A673 (cell line): Measurements from ENCODE around the gene TSR3. TPM values are rescaled to one million over a fixed set of nuclear protein-coding genes. Genes with fewer than 3 reads are reported as not detected.

Experiments used
- BruUV-seq: library from RNA; stranded (reverse); fragments of 400-500 nt; replicated peaks from 2 replicates; lab custom pipeline; 2021; lab: Mats Ljungman, UMichigan
- CTCF ChIA-PET: fragments of 300-600 bp; sonication (Branson Sonifier 250); formaldehyde crosslinking; loops from one replicate; lab custom pipeline; 2022; ENCODE audit warnings: antibody characterized with exemption; lab: Charles Lee
- POLR2A ChIA-PET: fragments of 300-600 bp; sonication (Branson Sonifier 250); formaldehyde crosslinking; loops from one replicate; lab custom pipeline; 2022; ENCODE audit warnings: antibody characterized with exemption; ENCODE audit not compliant: low non-redundant PET; lab: Charles Lee
- DNase-seq: peaks from one replicate; pipeline ENCODE4 v3.0.0-alpha.2; 2015; ENCODE audit warnings: low spot score
- H3K27ac ChIP-seq: fragments of 200-600 bp; sonication (generic); 2 replicates; pipeline ENCODE4 v1.5.1; 2016; ENCODE audit warnings: mixed run types, low read depth, mild to moderate bottlenecking, mixed read lengths, antibody characterized with exemption, low read length; ENCODE audit not compliant: poor library complexity, severe bottlenecking
- H3K27me3 ChIP-seq: fragments of 200-600 bp; sonication (generic); replicated peaks from 2 replicates; pipeline ENCODE4 v1.6.1; 2017; ENCODE audit warnings: mixed run types, low read depth, mild to moderate bottlenecking, mixed read lengths, antibody characterized with exemption, low read length; ENCODE audit not compliant: insufficient read depth, poor library complexity
- H3K36me3 ChIP-seq: fragments of 200-600 bp; sonication (generic); 2 replicates; pipeline ENCODE4 v1.6.1; 2016; ENCODE audit warnings: mixed run types, mild to moderate bottlenecking, mixed read lengths, antibody characterized with exemption, low read length; ENCODE audit not compliant: insufficient read depth, poor library complexity, severe bottlenecking
- H3K4me1 ChIP-seq: fragments of 200-600 bp; sonication (generic); 2 replicates; pipeline ENCODE4 v1.6.1; 2017; ENCODE audit warnings: mixed run types, mild to moderate bottlenecking, mixed read lengths, antibody characterized with exemption, low read length; ENCODE audit not compliant: insufficient read depth, poor library complexity, severe bottlenecking
- H3K4me3 ChIP-seq: fragments of 200-600 bp; sonication (generic); 2 replicates; pipeline ENCODE4 v1.5.1; 2016; ENCODE audit warnings: low read depth, mixed run types, mild to moderate bottlenecking, mixed read lengths, low read length; ENCODE audit not compliant: poor library complexity, severe bottlenecking
- H3K9me3 ChIP-seq: fragments of 200-600 bp; sonication (generic); 2 replicates; pipeline ENCODE4 v1.6.1; 2016; ENCODE audit warnings: mixed run types, low read depth, mild to moderate bottlenecking, mixed read lengths, antibody characterized with exemption, low read length; ENCODE audit not compliant: poor library complexity, severe bottlenecking
- EZH2 ChIP-seq: fragments of 200-600 bp; sonication (generic); IDR thresholded peaks from 2 replicates; pipeline ENCODE4 v1.6.1; 2017; ENCODE audit warnings: borderline replicate concordance, low read depth, mild to moderate bottlenecking, mixed read lengths, antibody characterized with exemption, low read length; ENCODE audit not compliant: poor library complexity, severe bottlenecking
- intact Hi-C: fragments of 100-400 bp; cut with micrococcal nuclease; formaldehyde crosslinking; loops from one replicate; pipeline ENCODE4 v1.10.0; 2022; ENCODE audit not compliant: unreplicated experiment
- total RNA-seq: library from RNA; stranded (reverse); gene quantifications from 2 replicates; pipeline ENCODE4 v1.2.3, GENCODE V29; 2021
- TF ChIP-seq, protein P1 (sequence below): fragments of 300-800, 200-600 bp; sonication (generic); conservative IDR thresholded peaks from 2 replicates; pipeline ENCODE4 v1.5.1; 2017; ENCODE audit warnings: low read depth, mild to moderate bottlenecking, antibody characterized with exemption, low read length, moderate library complexity, mixed read lengths

TSR3 gene
- total RNA-seq, 1 experiment from 2014 or later = 57.2 TPM

DNA sequence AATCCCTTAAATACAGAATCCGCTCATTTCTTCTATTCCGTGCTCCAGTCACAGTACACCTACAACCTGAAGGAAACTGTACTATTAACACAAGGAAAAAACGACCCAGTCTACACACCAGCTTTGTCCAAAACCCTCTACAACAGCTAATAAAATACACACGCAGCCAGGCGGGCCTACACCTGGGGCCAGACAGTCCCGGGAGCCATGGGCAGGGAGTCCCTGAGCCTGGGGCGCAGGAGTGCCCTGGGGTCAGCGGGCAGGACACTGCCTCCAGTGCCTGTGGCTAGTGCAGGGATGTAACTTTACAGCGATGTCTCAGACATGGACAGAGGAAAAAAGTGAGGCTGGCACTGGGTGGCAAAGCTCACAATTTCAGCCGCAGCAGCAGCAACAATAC lies 28.5 kb upstream of the TSR3 start:
- intact Hi-C loops = no loop called here
- no peaks in the 10 kb centered on the region for H3K9me3 ChIP-seq
- H3K27ac ChIP-seq = no peak overlapping the region
- POLR2A ChIA-PET = no interaction called here
- H3K4me3 ChIP-seq = peak overlapping the region; percentile 90
- TF ChIP-seq, protein P1, sequence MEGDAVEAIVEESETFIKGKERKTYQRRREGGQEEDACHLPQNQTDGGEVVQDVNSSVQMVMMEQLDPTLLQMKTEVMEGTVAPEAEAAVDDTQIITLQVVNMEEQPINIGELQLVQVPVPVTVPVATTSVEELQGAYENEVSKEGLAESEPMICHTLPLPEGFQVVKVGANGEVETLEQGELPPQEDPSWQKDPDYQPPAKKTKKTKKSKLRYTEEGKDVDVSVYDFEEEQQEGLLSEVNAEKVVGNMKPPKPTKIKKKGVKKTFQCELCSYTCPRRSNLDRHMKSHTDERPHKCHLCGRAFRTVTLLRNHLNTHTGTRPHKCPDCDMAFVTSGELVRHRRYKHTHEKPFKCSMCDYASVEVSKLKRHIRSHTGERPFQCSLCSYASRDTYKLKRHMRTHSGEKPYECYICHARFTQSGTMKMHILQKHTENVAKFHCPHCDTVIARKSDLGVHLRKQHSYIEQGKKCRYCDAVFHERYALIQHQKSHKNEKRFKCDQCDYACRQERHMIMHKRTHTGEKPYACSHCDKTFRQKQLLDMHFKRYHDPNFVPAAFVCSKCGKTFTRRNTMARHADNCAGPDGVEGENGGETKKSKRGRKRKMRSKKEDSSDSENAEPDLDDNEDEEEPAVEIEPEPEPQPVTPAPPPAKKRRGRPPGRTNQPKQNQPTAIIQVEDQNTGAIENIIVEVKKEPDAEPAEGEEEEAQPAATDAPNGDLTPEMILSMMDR = no peak
- no peak for TF ChIP-seq EZH2
- BruUV-seq = no TSS peak
- DNase-seq = no peak
- H3K27me3 ChIP-seq = no peaks in the 10 kb centered on the region
- peaks cover 3% of the 10 kb centered on the region for H3K36me3 ChIP-seq
- H3K4me1 ChIP-seq = peaks cover 16% of the 10 kb centered on the region
- CTCF ChIA-PET = interaction anchor here (0.6 to 0.9 kb wide), 4 partner anchors 14 to 609 kb away, joined by 3 to 6 read pairs (median 4); no protein-coding TSS in a partner anchor

- POLR2A ChIA-PET = interaction anchor here (0.7 kb wide), 1 partner anchor 22 kb away, joined by 3 read pairs; no protein-coding TSS in a partner anchor
- Histone ChIP-seq H3K27ac (peak overlapping the region; percentile 97), H3K4me3 (peak overlapping the region; percentile 90), H3K4me1 (peaks cover 16% of the 10 kb centered on the region), H3K27me3 (no peaks in the 10 kb centered on the region), H3K9me3 (no peaks in the 10 kb centered on the region), H3K36me3 (peaks cover 7% of the 10 kb centered on the region)
- peak; percentile 75 for DNase-seq
- intact Hi-C loops = no loop called here
- TF ChIP-seq, protein P1 = peak; percentile 21; the same call in 1 of the 2 replicates
- no peak for TF ChIP-seq EZH2
- no TSS peak for BruUV-seq
- CTCF ChIA-PET = interaction anchor here (0.6 to 0.9 kb wide), 3 partner anchors 14 to 298 kb away, joined by 4 to 6 read pairs (median 4); no protein-coding TSS in a partner anchor
Measured at GRCh38 chr16:1379304-1380076, 27.8 kb upstream of the TSR3 start.

GRCh38 chr16:1378804-1379303 lies 27.2 kb upstream of the TSR3 start:
- TF ChIP-seq EZH2 = no peak
- TF ChIP-seq, protein P1 = no peak
- POLR2A ChIA-PET = interaction anchor here (0.7 kb wide), 1 partner anchor 22 kb away, joined by 3 read pairs; no protein-coding TSS in a partner anchor
- Histone ChIP-seq H3K9me3 (no peaks in the 10 kb centered on the region), H3K4me1 (peaks cover 16% of the 10 kb centered on the region), H3K27ac (peak overlapping the region; percentile 97), H3K36me3 (peaks cover 10% of the 10 kb centered on the region), H3K27me3 (no peaks in the 10 kb centered on the region), H3K4me3 (peak overlapping the region; percentile 90)
- no TSS peak for BruUV-seq
- CTCF ChIA-PET = no interaction called here
- peak; percentile 54 for DNase-seq
- intact Hi-C loops = no loop called here
